PFSK-1 (cell line): ENCODE measurements around the gene RBM24.

ENCODE experiments used
- FOXP2 ChIP-seq: optimal IDR thresholded peaks from 2 replicates; pipeline ENCODE3; 2011; ENCODE audit warnings: borderline replicate concordance, control low read depth, inconsistent platforms; ENCODE audit not compliant: insufficient read depth; ENCODE audit errors: extremely low read length, extremely low read depth
- POLR2AphosphoS5 ChIP-seq: IDR thresholded peaks from 2 replicates; pipeline ENCODE4 v1.6.1; 2012; ENCODE audit warnings: low read depth, mild to moderate bottlenecking, control low read depth, low read length, moderate library complexity
- REST ChIP-seq, 2 experiments: IDR thresholded peaks; 2 replicates each; pipeline versions ENCODE4 v1.6.1 to v1.8.0; 2011 to 2012; ENCODE audit warnings: low read depth in 2 of 2, low read length in 2 of 2, control low read depth in 1 of 2, inconsistent platforms in 1 of 2, mild to moderate bottlenecking in 1 of 2, moderate library complexity in 1 of 2; ENCODE audit not compliant: insufficient read depth in 1 of 2
- SIN3A ChIP-seq: IDR thresholded peaks from 2 replicates; pipeline ENCODE4 v1.6.1; 2012; ENCODE audit warnings: mild to moderate bottlenecking, low read length, moderate library complexity, borderline replicate concordance; ENCODE audit not compliant: insufficient read depth
- TAF1 ChIP-seq: IDR thresholded peaks from 2 replicates; pipeline ENCODE4 v1.6.1; 2012; ENCODE audit warnings: low read length, control low read depth, borderline replicate concordance; ENCODE audit not compliant: insufficient read depth

RBM24 gene

GRCh38 chr6:17315262-17315661 is 34.1 kb downstream of the RBM24 start:
- no peak for TF ChIP-seq POLR2AphosphoS5
- TF ChIP-seq FOXP2: no peak

- no peak for TF ChIP-seq REST (IDR thresholded peaks at IDR 0.05; ENCODE audit: insufficient read depth in 1 of 2, low read depth in 2 of 2, low read length in 2 of 2)
- no peak for TF ChIP-seq FOXP2
- TF ChIP-seq TAF1: no peak
- TF ChIP-seq SIN3A: no peak
- no peak for TF ChIP-seq POLR2AphosphoS5
Observed at GRCh38 chr6:17318435-17319165, 37.4 kb downstream of the RBM24 start.

- no peak for TF ChIP-seq SIN3A
- TF ChIP-seq TAF1: no peak
- TF ChIP-seq FOXP2: no peak
- TF ChIP-seq REST (IDR thresholded peaks at IDR 0.05; ENCODE audit: insufficient read depth in 1 of 2, low read depth in 2 of 2, low read length in 2 of 2): no peak
- TF ChIP-seq POLR2AphosphoS5: no peak
Observed at GRCh38 chr6:17331238-17331637, 50.1 kb downstream of the RBM24 start.

- TF ChIP-seq FOXP2 (no peak), TAF1 (no peak), SIN3A (no peak), REST (IDR thresholded peaks at IDR 0.05; ENCODE audit: insufficient read depth in 1 of 2, low read depth in 2 of 2, low read length in 2 of 2) (no peak), POLR2AphosphoS5 (no peak)
Observed at GRCh38 chr6:17334265-17334664, 53.1 kb downstream of the RBM24 start.

- TF ChIP-seq POLR2AphosphoS5 (no peak), TAF1 (no peak), FOXP2 (no peak), SIN3A (no peak)
Observed at GRCh38 chr6:17336425-17336824, 55.3 kb downstream of the RBM24 start.

GRCh38 chr6:17339308-17339670 is 58.1 kb downstream of the RBM24 start:
- TF ChIP-seq REST (IDR thresholded peaks at IDR 0.05; ENCODE audit: insufficient read depth in 1 of 2, low read depth in 2 of 2, low read length in 2 of 2) (no peak), FOXP2 (no peak), SIN3A (no peak), TAF1 (no peak)
